H1 (cell line): Measurements from ENCODE around the gene ZHX3. TPM values are rescaled to one million over a fixed set of nuclear protein-coding genes. Genes with fewer than 3 reads are reported as not detected.

Experiments used
- CTCF ChIA-PET: fragments of 300-600 bp; sonication (Branson Sonifier 250); formaldehyde crosslinking; loops from one replicate; lab custom pipeline; 2021; ENCODE audit not compliant: partially characterized antibody; lab: Charles Lee
- POLR2A ChIA-PET: fragments of 300-600 bp; sonication (Branson Sonifier 250); formaldehyde crosslinking; loops from one replicate; lab custom pipeline; 2021; ENCODE audit warnings: inconsistent platforms; ENCODE audit not compliant: partially characterized antibody; lab: Charles Lee
- DNase-seq, 2 experiments: peaks; one replicate each; pipeline versions ENCODE4 v3.0.0 to v3.0.0-alpha.2; 2010 to 2022; ENCODE audit warnings: low spot score in 2 of 2, low read depth in 1 of 2, mixed read lengths in 1 of 2
- FAIRE-seq: peaks from 2 replicates; lab custom pipeline; 2011; peaks lifted over from hg19 to GRCh38; lab: Jason Lieb, UNC
- H2AFZ ChIP-seq: 2 replicates; pipeline ENCODE4 v1.8.1; 2012; ENCODE audit warnings: low read length, inconsistent platforms
- H2AK5ac ChIP-seq: 2 replicates; pipeline ENCODE4 v1.6.1; 2013; ENCODE audit warnings: low read depth, low read length
- H2BK120ac ChIP-seq: replicated peaks from 2 replicates; pipeline ENCODE3; 2013; ENCODE audit warnings: low read depth, low read length, inconsistent platforms
- H2BK12ac ChIP-seq: 2 replicates; pipeline ENCODE4 v1.6.1; 2013; ENCODE audit warnings: low read depth, low read length
- H2BK15ac ChIP-seq: 2 replicates; pipeline ENCODE4 v1.6.1; 2013; ENCODE audit warnings: low read length
- H2BK20ac ChIP-seq: 2 replicates; pipeline ENCODE4 v1.6.1; 2013; ENCODE audit warnings: low read length
- H2BK5ac ChIP-seq: 2 replicates; pipeline ENCODE4 v1.6.1; 2013; ENCODE audit warnings: low read depth, low read length
- H3K14ac ChIP-seq: 2 replicates; pipeline ENCODE4 v1.6.1; 2013; ENCODE audit warnings: inconsistent platforms; ENCODE audit not compliant: insufficient read length
- H3K18ac ChIP-seq: 2 replicates; pipeline ENCODE4 v1.6.1; 2013; ENCODE audit warnings: low read length; ENCODE audit errors: extremely low read depth
- H3K23ac ChIP-seq: 2 replicates; pipeline ENCODE4 v1.6.1; 2013; ENCODE audit warnings: inconsistent platforms; ENCODE audit not compliant: insufficient read length
- H3K23me2 ChIP-seq: 2 replicates; pipeline ENCODE4 v1.6.1; 2013; ENCODE audit warnings: low read depth, low read length
- H3K27ac ChIP-seq: 2 replicates; pipeline ENCODE4 v1.6.1; 2011; ENCODE audit warnings: low read depth, low read length, inconsistent platforms
- H3K27me3 ChIP-seq, 4 experiments: replicated peaks in 1 of 4; 1 replicate in 1 of 4; 2 replicates in 3 of 4; pipeline versions ENCODE4 v1.6.1 to v1.8.1; 2011 to 2013; ENCODE audit warnings: low read length in 3 of 4, mild to moderate bottlenecking in 3 of 4, inconsistent platforms in 2 of 4, mixed read lengths in 2 of 4, moderate library complexity in 1 of 4; ENCODE audit not compliant: control insufficient read depth in 3 of 4, insufficient read depth in 3 of 4; ENCODE audit errors: extremely low read depth in 1 of 4
- H3K36me3 ChIP-seq, 4 experiments: 2 replicates each; pipeline versions ENCODE4 v1.6.1 to v1.8.1; 2011 to 2013; ENCODE audit warnings: mild to moderate bottlenecking in 4 of 4, low read length in 3 of 4, moderate library complexity in 2 of 4, control low read depth in 1 of 4, inconsistent platforms in 1 of 4; ENCODE audit not compliant: insufficient read depth in 4 of 4, control insufficient read depth in 2 of 4
- H3K4ac ChIP-seq: replicated peaks from 2 replicates; pipeline ENCODE3; 2013; ENCODE audit warnings: low read length, low read depth, mixed read lengths, inconsistent platforms; ENCODE audit not compliant: insufficient read length
- H3K4me1 ChIP-seq, 4 experiments: replicated peaks in 1 of 4; 1 replicate in 1 of 4; 2 replicates in 3 of 4; pipeline versions ENCODE4 v1.6.1 to v1.8.1; 2011 to 2013; ENCODE audit warnings: low read length in 3 of 4, inconsistent platforms in 2 of 4, mixed read lengths in 1 of 4; ENCODE audit not compliant: insufficient read depth in 4 of 4, control insufficient read depth in 3 of 4
- H3K4me2 ChIP-seq, 2 experiments: 2 replicates each; pipeline versions ENCODE4 v1.6.1 to v1.8.1; 2011 to 2013; ENCODE audit warnings: low read depth in 2 of 2, low read length in 2 of 2, control low read depth in 1 of 2, inconsistent platforms in 1 of 2, mild to moderate bottlenecking in 1 of 2; ENCODE audit not compliant: insufficient read depth in 1 of 2
- H3K4me3 ChIP-seq, 4 experiments: fragments of 200-600, 300-600 bp in 1 of 4; sonication (generic), shearing (Covaris generic), sonication (Bioruptor Twin) in 1 of 4; 2 replicates each; pipeline versions ENCODE4 v1.5.1 to v1.8.1; 2011 to 2016; ENCODE audit warnings: low read length in 4 of 4, low read depth in 3 of 4, control low read depth in 2 of 4, inconsistent platforms in 2 of 4, mild to moderate bottlenecking in 2 of 4, mixed read lengths in 1 of 4, moderate library complexity in 1 of 4; ENCODE audit not compliant: insufficient read depth in 2 of 4; ENCODE audit errors: extremely low read depth in 1 of 4
- H3K56ac ChIP-seq: replicated peaks from 2 replicates; pipeline ENCODE3; 2013; ENCODE audit warnings: low read depth, mild to moderate bottlenecking, mixed read lengths, low read length, inconsistent platforms; ENCODE audit not compliant: insufficient read length
- H3K79me1 ChIP-seq: 2 replicates; pipeline ENCODE4 v1.6.1; 2013; ENCODE audit warnings: low read depth, low read length, control low read depth
- H3K79me2 ChIP-seq, 2 experiments: 2 replicates each; pipeline versions ENCODE4 v1.6.1 to v1.8.1; 2012 to 2013; ENCODE audit warnings: low read length in 2 of 2, mild to moderate bottlenecking in 2 of 2, inconsistent platforms in 1 of 2; ENCODE audit not compliant: insufficient read depth in 2 of 2, control insufficient read depth in 1 of 2
- H3K9ac ChIP-seq, 4 experiments: replicated peaks in 1 of 4; 1 replicate in 1 of 4; 2 replicates in 3 of 4; pipeline versions ENCODE4 v1.6.1 to v1.8.1; 2011 to 2013; ENCODE audit warnings: low read depth in 3 of 4, low read length in 3 of 4, control low read depth in 2 of 4, mild to moderate bottlenecking in 2 of 4, moderate library complexity in 2 of 4, inconsistent platforms in 1 of 4; ENCODE audit errors: extremely low read depth in 1 of 4
- H3K9me3 ChIP-seq, 2 experiments: 2 replicates each; pipeline versions ENCODE4 v1.6.1 to v1.8.1; 2012 to 2013; ENCODE audit warnings: mild to moderate bottlenecking in 2 of 2, moderate library complexity in 2 of 2, control low read depth in 1 of 2, inconsistent platforms in 1 of 2, low read depth in 1 of 2, low read length in 1 of 2, mixed read lengths in 1 of 2; ENCODE audit not compliant: insufficient read depth in 2 of 2
- H4K20me1 ChIP-seq, 2 experiments: replicated peaks in 1 of 2; 2 replicates each; pipeline versions ENCODE3 to v1.8.1; 2011 to 2013; ENCODE audit warnings: inconsistent platforms in 2 of 2, low read length in 2 of 2, mild to moderate bottlenecking in 1 of 2; ENCODE audit not compliant: insufficient read depth in 2 of 2, control insufficient read depth in 1 of 2
- H4K5ac ChIP-seq: 2 replicates; pipeline ENCODE4 v1.6.1; 2013; ENCODE audit warnings: low read length, low read depth, mixed read lengths, inconsistent platforms; ENCODE audit not compliant: insufficient read length
- H4K8ac ChIP-seq: 2 replicates; pipeline ENCODE4 v1.8.0; 2013; ENCODE audit warnings: mild to moderate bottlenecking, moderate library complexity, low read length, inconsistent platforms; ENCODE audit not compliant: insufficient read depth; ENCODE audit errors: extremely low read depth
- H4K91ac ChIP-seq: replicated peaks from 2 replicates; pipeline ENCODE3; 2013; ENCODE audit warnings: low read length, mixed read lengths, inconsistent platforms; ENCODE audit not compliant: insufficient read length
- ASH2L ChIP-seq: fragments of 200-600, 300-600 bp; sonication (generic); IDR thresholded peaks from one replicate; pipeline ENCODE4 v1.7.1; 2017; ENCODE audit warnings: low read length
- BRCA1 ChIP-seq: IDR thresholded peaks from 2 replicates; pipeline ENCODE4 v1.6.1; 2012; ENCODE audit warnings: low read depth, low read length, improper control_type of control experiment
- CHD2 ChIP-seq: IDR thresholded peaks from 2 replicates; pipeline ENCODE4 v1.6.1; 2012; ENCODE audit warnings: low read length, improper control_type of control experiment
- HDAC6 ChIP-seq: IDR thresholded peaks from one replicate; pipeline ENCODE4 v1.7.1; 2012; ENCODE audit warnings: low read depth, mild to moderate bottlenecking, inconsistent platforms, low read length, moderate library complexity
- NANOG ChIP-seq: IDR thresholded peaks from 2 replicates; pipeline ENCODE4 v1.6.1; 2011; ENCODE audit warnings: low read length, low read depth, mild to moderate bottlenecking, inconsistent platforms; ENCODE audit not compliant: insufficient read depth, poor library complexity, severe bottlenecking
- PHF8 ChIP-seq: fragments of 200-600 bp; sonication (generic); conservative IDR thresholded peaks from 2 replicates; pipeline ENCODE4 v1.7.1; 2012; ENCODE audit warnings: low read depth, mild to moderate bottlenecking, inconsistent platforms, low read length, moderate library complexity
- POLR2AphosphoS5 ChIP-seq: IDR thresholded peaks from 2 replicates; pipeline ENCODE4 v1.6.1; 2011; ENCODE audit warnings: low read depth, low read length
- RNF2 ChIP-seq: fragments of 200-900, 300-1000 bp; sonication (generic); IDR thresholded peaks from 2 replicates; pipeline ENCODE4 v1.7.1; 2016; ENCODE audit warnings: borderline replicate concordance, low read depth, mild to moderate bottlenecking, antibody characterized with exemption, low read length; ENCODE audit not compliant: poor library complexity, severe bottlenecking; ENCODE audit errors: missing control alignments
- RXRA ChIP-seq: IDR thresholded peaks from 2 replicates; pipeline ENCODE4 v1.6.1; 2011; ENCODE audit warnings: low read depth, mild to moderate bottlenecking, low read length, moderate library complexity; ENCODE audit not compliant: insufficient read depth
- TAF1 ChIP-seq: IDR thresholded peaks from 2 replicates; pipeline ENCODE4 v1.6.1; 2011; ENCODE audit warnings: mild to moderate bottlenecking, low read depth, low read length
- ZNF274 ChIP-seq: IDR thresholded peaks from 2 replicates; pipeline ENCODE4 v1.7.0; 2012; ENCODE audit warnings: low read length, borderline replicate concordance; ENCODE audit errors: extremely low read depth
- WGBS, 2 experiments: shearing (Covaris generic) in 1 of 2; methylation state at CpG; one replicate each; pipeline versions ENCODE4 v1.1.6 to v1.1.7; 2013 to 2015; ENCODE audit warnings: low lambda C conversion rate in 2 of 2, mixed read lengths in 2 of 2, inconsistent platforms in 1 of 2, low coverage in 1 of 2, missing lambda C conversion rate in 1 of 2; ENCODE audit not compliant: insufficient replicate concordance in 2 of 2, insufficient coverage in 1 of 2, insufficient read length in 1 of 2; ENCODE audit errors: extremely low coverage in 1 of 2, missing lambda C conversion rate in 1 of 2; 5-methylcytosine and 5-hydroxymethylcytosine counted together
- polyA plus RNA-seq, 7 experiments: library from polyadenylated mRNA; depleted of rRNA in 3 of 7; stranded (reverse) in 5 of 7; unstranded in 2 of 7; fragments of >200 nt in 5 of 7; fragments of 200-250 nt in 2 of 7; gene quantifications; 1 replicate in 5 of 7; 2 replicates in 1 of 7; 4 replicates in 1 of 7; pipeline versions ENCODE4 v1.2.1 to v1.2.3, GENCODE V29; 2011 to 2013; ENCODE audit warnings: missing spikeins in 2 of 7, mixed read lengths in 2 of 7
- total RNA-seq: library from RNA; stranded (reverse); fragmentation: NEBNext Ultra II Directional; extraction: Animal tissue kit (Norgen Biotek cat#: 25700); gene quantifications from 2 replicates; pipeline ENCODE4 v1.2.1, GENCODE V29; 2021
- TF ChIP-seq, protein P1 (sequence below), 3 experiments: IDR thresholded peaks; 1 replicate in 2 of 3; 2 replicates in 1 of 3; pipeline versions ENCODE4 v1.5.1 to v1.6.1; 2011; ENCODE audit warnings: low read length in 3 of 3, mild to moderate bottlenecking in 3 of 3, inconsistent platforms in 2 of 3, low read depth in 1 of 3, moderate library complexity in 1 of 3; ENCODE audit not compliant: insufficient read depth in 1 of 3; ENCODE audit errors: control extremely low read depth in 1 of 3

Gene ZHX3
- total and polyA plus RNA-seq, 2 of the 8 experiments (the other 6 are each of a cell fraction or from before 2014, with no cell fraction given) = 1.00 to 7.8 TPM

DNA sequence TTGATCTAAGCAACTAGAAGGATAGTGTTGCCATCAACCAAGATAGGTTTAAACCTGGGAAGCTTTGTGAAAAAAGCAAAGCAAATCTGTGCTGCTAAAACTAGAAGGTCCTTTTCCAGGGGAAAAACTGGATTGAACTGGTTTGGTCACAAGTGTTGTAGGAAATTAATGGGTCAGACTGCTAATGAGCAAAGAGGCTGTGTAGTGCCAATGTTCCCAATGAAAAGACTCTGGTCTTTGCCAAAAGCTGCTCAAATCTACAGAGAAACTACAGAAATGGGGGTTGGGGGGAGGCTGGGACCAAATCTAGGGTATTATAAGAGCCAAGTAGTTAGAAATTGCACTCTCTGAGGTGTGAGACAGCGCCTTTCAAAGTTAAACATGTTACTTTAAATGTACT lies 95.2 kb downstream of the ZHX3 start:
- H3K79me1 ChIP-seq = no peaks in the 10 kb centered on the region
- H4K20me1 ChIP-seq = no peaks in the 10 kb centered on the region
- WGBS, 2 experiments = 96% methylated on average over 1 of the region's 1 CpG; no CpG with 5 or more reads in 1 of the 2 experiments
- H3K56ac ChIP-seq = no peak overlapping the region
- no peak overlapping the region for H4K91ac ChIP-seq
- H2AK5ac ChIP-seq = no peak overlapping the region
- H3K14ac ChIP-seq = no peak overlapping the region
- H3K23ac ChIP-seq = no peak overlapping the region
- no peak overlapping the region for H2BK120ac ChIP-seq
- no peak overlapping the region for H2BK5ac ChIP-seq
- H3K27ac ChIP-seq = no peak overlapping the region
- H3K79me2 ChIP-seq = no peaks in the 10 kb centered on the region
- H2AFZ ChIP-seq = no peak overlapping the region
- no peaks in the 10 kb centered on the region for H3K4me1 ChIP-seq
- H3K36me3 ChIP-seq = no peaks in the 10 kb centered on the region
- no peaks in the 10 kb centered on the region for H3K9me3 ChIP-seq
- no peak overlapping the region for H4K5ac ChIP-seq
- H2BK20ac ChIP-seq = no peak overlapping the region
- H3K9ac ChIP-seq = no peak overlapping the region
- H3K4ac ChIP-seq = no peak overlapping the region
- H3K4me2 ChIP-seq = no peak overlapping the region
- no peak overlapping the region for H3K18ac ChIP-seq
- H2BK12ac ChIP-seq = no peak overlapping the region
- no peaks in the 10 kb centered on the region for H3K23me2 ChIP-seq
- DNase-seq (no peak), FAIRE-seq (no peak)
- H3K4me3 ChIP-seq = no peak overlapping the region
- POLR2A ChIA-PET = no interaction called here
- no peak overlapping the region for H4K8ac ChIP-seq
- H2BK15ac ChIP-seq = no peak overlapping the region
- CTCF ChIA-PET = interaction anchor here (2.8 kb wide), 1 partner anchor 28 kb away, joined by 8 read pairs; no protein-coding TSS in a partner anchor
- no peaks in the 10 kb centered on the region for H3K27me3 ChIP-seq
- no peak for TF ChIP-seq BRCA1
- no peak for TF ChIP-seq RXRA
- TF ChIP-seq, protein P1, sequence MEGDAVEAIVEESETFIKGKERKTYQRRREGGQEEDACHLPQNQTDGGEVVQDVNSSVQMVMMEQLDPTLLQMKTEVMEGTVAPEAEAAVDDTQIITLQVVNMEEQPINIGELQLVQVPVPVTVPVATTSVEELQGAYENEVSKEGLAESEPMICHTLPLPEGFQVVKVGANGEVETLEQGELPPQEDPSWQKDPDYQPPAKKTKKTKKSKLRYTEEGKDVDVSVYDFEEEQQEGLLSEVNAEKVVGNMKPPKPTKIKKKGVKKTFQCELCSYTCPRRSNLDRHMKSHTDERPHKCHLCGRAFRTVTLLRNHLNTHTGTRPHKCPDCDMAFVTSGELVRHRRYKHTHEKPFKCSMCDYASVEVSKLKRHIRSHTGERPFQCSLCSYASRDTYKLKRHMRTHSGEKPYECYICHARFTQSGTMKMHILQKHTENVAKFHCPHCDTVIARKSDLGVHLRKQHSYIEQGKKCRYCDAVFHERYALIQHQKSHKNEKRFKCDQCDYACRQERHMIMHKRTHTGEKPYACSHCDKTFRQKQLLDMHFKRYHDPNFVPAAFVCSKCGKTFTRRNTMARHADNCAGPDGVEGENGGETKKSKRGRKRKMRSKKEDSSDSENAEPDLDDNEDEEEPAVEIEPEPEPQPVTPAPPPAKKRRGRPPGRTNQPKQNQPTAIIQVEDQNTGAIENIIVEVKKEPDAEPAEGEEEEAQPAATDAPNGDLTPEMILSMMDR (IDR thresholded peaks at IDR 0.05; ENCODE audit: control extremely low read depth in 1 of 3, insufficient read depth in 1 of 3, low read depth in 1 of 3, low read length in 3 of 3) = no peak
- no peak for TF ChIP-seq CHD2
- TF ChIP-seq NANOG = no peak
- TF ChIP-seq PHF8 = no peak
- no peak for TF ChIP-seq ZNF274
- TF ChIP-seq TAF1 = no peak
- TF ChIP-seq HDAC6 = no peak
- no peak for TF ChIP-seq ASH2L
- TF ChIP-seq RNF2 = no peak
- no peak for TF ChIP-seq POLR2AphosphoS5
